Dendritic cell treated with granulocyte-macrophage colony-stimulating factor and Interleukin-4, amounts not matched to agents 40 ng/mL and 50 ng/mL, for 4 days (primary cell): ENCODE measurements around the gene HNRNPLL.
"Not testable (repeated sequence)": the region's sequence is repeated elsewhere in the genome, so short reads cannot be mapped to it uniquely, and the experiment has no call there.

ENCODE experiments used
- H3K27ac Mint-ChIP-seq: one replicate; pipeline ENCODE4 v1.8.0; 2022; ENCODE audit warnings: mild to moderate bottlenecking, mixed read lengths
- H3K27me3 Mint-ChIP-seq: one replicate; pipeline ENCODE4 v1.8.0; 2022; ENCODE audit warnings: mild to moderate bottlenecking, mixed read lengths
- H3K36me3 Mint-ChIP-seq: one replicate; pipeline ENCODE4 v1.8.0; 2022; ENCODE audit warnings: low read depth, mixed read lengths
- H3K4me1 Mint-ChIP-seq: one replicate; pipeline ENCODE4 v1.8.0; 2022; ENCODE audit warnings: low read depth, mixed read lengths
- H3K4me3 Mint-ChIP-seq: one replicate; pipeline ENCODE4 v1.8.0; 2022; ENCODE audit warnings: mild to moderate bottlenecking, moderate library complexity, mixed read lengths
- H3K9me3 Mint-ChIP-seq: one replicate; pipeline ENCODE4 v1.8.0; 2022; ENCODE audit warnings: mixed read lengths
- intact Hi-C: fragments of 100-400 bp; cut with micrococcal nuclease; formaldehyde crosslinking; loops from one replicate; pipeline ENCODE4 v1.15.0; 2022

HNRNPLL gene

GRCh38 chr2:38609246-38609645 lies 6.5 kb upstream of the HNRNPLL start:
- H3K4me3 Mint-ChIP-seq, H3K27ac Mint-ChIP-seq, H3K36me3 Mint-ChIP-seq, H3K9me3 Mint-ChIP-seq, H3K27me3 Mint-ChIP-seq, intact Hi-C loops: not testable (repeated sequence)
- peaks cover 48% of the 10 kb centered on the region for H3K4me1 Mint-ChIP-seq

GRCh38 chr2:38608755-38609154 lies 6.0 kb upstream of the HNRNPLL start:
- Mint-ChIP-seq H3K36me3 (peaks cover 6% of the 10 kb centered on the region), H3K4me1 (peaks cover 48% of the 10 kb centered on the region), H3K27me3 (no peaks in the 10 kb centered on the region), H3K4me3 (no peak overlapping the region), H3K9me3 (peaks cover 7% of the 10 kb centered on the region), H3K27ac (no peak overlapping the region)
- intact Hi-C loops, result no loop called here

GRCh38 chr2:38605298-38605830 lies 2.6 kb upstream of the HNRNPLL start:
- Mint-ChIP-seq H3K9me3 (peaks cover 7% of the 10 kb centered on the region), H3K27me3 (no peaks in the 10 kb centered on the region), H3K36me3 (peaks cover 14% of the 10 kb centered on the region), H3K27ac (no peak overlapping the region), H3K4me1 (peaks cover 38% of the 10 kb centered on the region), H3K4me3 (no peak overlapping the region)
- intact Hi-C loops, result no loop called here

GRCh38 chr2:38603402-38604290 lies 918 bp upstream of the HNRNPLL start:
- Mint-ChIP-seq H3K9me3 (no peaks in the 10 kb centered on the region), H3K4me1 (peaks cover 45% of the 10 kb centered on the region), H3K27ac (peak overlapping the region; percentile 92), H3K4me3 (peak overlapping the region; percentile 85), H3K36me3 (peaks cover 7% of the 10 kb centered on the region), H3K27me3 (no peaks in the 10 kb centered on the region)
- intact Hi-C loops, result loop anchor here (2.0 kb wide), 1 partner anchor 63 kb away; the partner anchor contains the start of gene GALM

- intact Hi-C loops, result loop anchor here (2.0 kb wide), 1 partner anchor 65 kb away; the partner anchor contains the start of gene GALM
- Mint-ChIP-seq H3K36me3 (peaks cover 9% of the 10 kb centered on the region), H3K27me3 (no peaks in the 10 kb centered on the region), H3K27ac (peak overlapping the region; percentile 92), H3K9me3 (no peaks in the 10 kb centered on the region), H3K4me1 (peaks cover 54% of the 10 kb centered on the region), H3K4me3 (peak overlapping the region; percentile 85)
Observed at GRCh38 chr2:38602136-38602731, 494 bp downstream of the HNRNPLL start.

- peak overlapping the region; percentile 92 for H3K27ac Mint-ChIP-seq
- peaks cover 60% of the 10 kb centered on the region for H3K4me1 Mint-ChIP-seq
- no peaks in the 10 kb centered on the region for H3K27me3 Mint-ChIP-seq
Observed at GRCh38 chr2:38601463-38602135, 1.1 kb downstream of the HNRNPLL start.

GRCh38 chr2:38600921-38601455 lies 1.7 kb downstream of the HNRNPLL start:
- peak overlapping the region; percentile 85 for H3K4me3 Mint-ChIP-seq
- no peaks in the 10 kb centered on the region for H3K27me3 Mint-ChIP-seq
- H3K9me3 Mint-ChIP-seq, result no peaks in the 10 kb centered on the region
- H3K27ac Mint-ChIP-seq, result peak overlapping the region; percentile 92
- intact Hi-C loops, result no loop called here
- peaks cover 66% of the 10 kb centered on the region for H3K4me1 Mint-ChIP-seq
- H3K36me3 Mint-ChIP-seq, result peaks cover 16% of the 10 kb centered on the region

More at GRCh38 chr2:38601463-38602135, 1.1 kb downstream of the HNRNPLL start:
- intact Hi-C loops, result loop anchor here (2.0 kb wide), 1 partner anchor 65 kb away; the partner anchor contains the start of gene GALM
- H3K36me3 Mint-ChIP-seq, result peaks cover 13% of the 10 kb centered on the region
- H3K4me3 Mint-ChIP-seq, result peak overlapping the region; percentile 85
- H3K9me3 Mint-ChIP-seq, result no peaks in the 10 kb centered on the region

- intact Hi-C loops, result no loop called here
- H3K9me3 Mint-ChIP-seq, result no peaks in the 10 kb centered on the region
Observed at GRCh38 chr2:38600242-38600891, 2.4 kb downstream of the HNRNPLL start.

GRCh38 chr2:38599706-38600105 lies 3.0 kb downstream of the HNRNPLL start:
- H3K9me3 Mint-ChIP-seq, result no peaks in the 10 kb centered on the region
- H3K4me1 Mint-ChIP-seq, result peaks cover 71% of the 10 kb centered on the region
- H3K4me3 Mint-ChIP-seq, result no peak overlapping the region
- H3K27ac Mint-ChIP-seq, result no peak overlapping the region
- no peaks in the 10 kb centered on the region for H3K27me3 Mint-ChIP-seq
- peaks cover 23% of the 10 kb centered on the region for H3K36me3 Mint-ChIP-seq
- intact Hi-C loops, result no loop called here

More at GRCh38 chr2:38600242-38600891, 2.4 kb downstream of the HNRNPLL start:
- peaks cover 22% of the 10 kb centered on the region for H3K36me3 Mint-ChIP-seq
- peaks cover 68% of the 10 kb centered on the region for H3K4me1 Mint-ChIP-seq
- no peaks in the 10 kb centered on the region for H3K27me3 Mint-ChIP-seq
- H3K27ac Mint-ChIP-seq, result peak overlapping the region; percentile 92
- peak overlapping the region; percentile 85 for H3K4me3 Mint-ChIP-seq

- H3K9me3 Mint-ChIP-seq, result no peaks in the 10 kb centered on the region
- intact Hi-C loops, result no loop called here
- peaks cover 23% of the 10 kb centered on the region for H3K36me3 Mint-ChIP-seq
- peaks cover 67% of the 10 kb centered on the region for H3K4me1 Mint-ChIP-seq
- no peak overlapping the region for H3K27ac Mint-ChIP-seq
- H3K27me3 Mint-ChIP-seq, result no peaks in the 10 kb centered on the region
- no peak overlapping the region for H3K4me3 Mint-ChIP-seq
Observed at GRCh38 chr2:38598991-38599295, 3.8 kb downstream of the HNRNPLL start.

GRCh38 chr2:38598200-38598990 lies 4.3 kb downstream of the HNRNPLL start:
- Mint-ChIP-seq H3K9me3 (no peaks in the 10 kb centered on the region), H3K4me1 (peaks cover 67% of the 10 kb centered on the region), H3K36me3 (peaks cover 23% of the 10 kb centered on the region), H3K27ac (no peak overlapping the region), H3K27me3 (no peaks in the 10 kb centered on the region), H3K4me3 (peak overlapping the region; percentile 18)
- intact Hi-C loops, result no loop called here

- Mint-ChIP-seq H3K4me1 (peaks cover 68% of the 10 kb centered on the region), H3K36me3 (peaks cover 20% of the 10 kb centered on the region)
Observed at GRCh38 chr2:38597115-38597514, 5.6 kb downstream of the HNRNPLL start.

GRCh38 chr2:38596229-38596628 lies 6.5 kb downstream of the HNRNPLL start:
- no peak overlapping the region for H3K4me3 Mint-ChIP-seq

More at GRCh38 chr2:38597115-38597514, 5.6 kb downstream of the HNRNPLL start:
- Mint-ChIP-seq H3K9me3 (no peaks in the 10 kb centered on the region), H3K4me3 (no peak overlapping the region), H3K27ac (no peak overlapping the region), H3K27me3 (no peaks in the 10 kb centered on the region)
- intact Hi-C loops, result no loop called here

More at GRCh38 chr2:38596229-38596628, 6.5 kb downstream of the HNRNPLL start:
- Mint-ChIP-seq H3K27ac (no peak overlapping the region), H3K36me3 (peaks cover 20% of the 10 kb centered on the region), H3K9me3 (no peaks in the 10 kb centered on the region), H3K4me1 (peaks cover 68% of the 10 kb centered on the region), H3K27me3 (no peaks in the 10 kb centered on the region)
- intact Hi-C loops, result no loop called here
